GM21423 (cell line): ENCODE results near the gene SMIM44.

Source experiments
- ATAC-seq: cut with Tn5 transposase; IDR thresholded peaks from one replicate; pipeline ENCODE4 v1.9.1; 2021; ENCODE audit warnings: mild to moderate bottlenecking, moderate library complexity; ENCODE audit not compliant: unreplicated experiment

Gene SMIM44

DNA sequence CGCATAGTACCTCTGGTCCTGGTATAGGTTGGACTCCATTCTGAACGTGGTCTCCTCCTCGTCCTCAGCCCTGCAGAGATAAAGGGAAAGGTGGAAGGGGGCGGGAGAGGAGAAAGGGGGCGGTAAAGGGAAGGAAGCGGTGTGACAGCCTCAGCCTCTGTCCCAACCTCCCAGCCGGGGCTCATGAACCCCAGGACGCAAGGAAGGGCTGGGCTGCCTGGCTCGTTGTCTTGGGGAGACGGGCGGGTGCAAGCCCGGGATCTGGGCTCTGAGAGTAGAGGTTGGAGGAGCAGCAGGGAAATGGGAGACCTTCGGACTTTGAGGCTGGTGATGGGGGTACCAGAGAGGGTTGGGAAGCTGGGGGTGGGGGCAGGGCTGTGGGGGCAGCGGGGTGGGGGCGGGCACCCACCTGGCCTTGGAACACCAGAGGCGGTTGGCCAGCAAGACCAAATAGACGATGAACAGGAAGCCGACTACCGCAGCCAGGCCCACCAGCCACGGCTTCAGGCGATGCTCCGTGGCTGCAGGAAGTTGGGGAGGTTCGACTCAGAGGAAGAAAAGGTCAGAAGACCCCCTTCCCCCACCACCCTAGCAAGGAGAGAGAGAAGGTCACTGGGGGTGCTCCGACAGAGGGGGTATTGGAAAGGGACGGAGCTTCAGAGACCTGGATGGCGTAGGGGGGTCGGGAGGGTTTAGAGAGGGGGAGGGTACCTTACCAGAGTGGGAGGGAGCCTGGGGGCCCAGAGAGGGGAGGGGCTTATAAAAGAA, 4.6 kb downstream of the SMIM44 start:
- ATAC-seq, result no peak

- no peak for ATAC-seq
Observed at GRCh38 chr19:3477951-3478350, 5.3 kb downstream of the SMIM44 start.

- ATAC-seq, result no peak
Observed at GRCh38 chr19:3477506-3477905, 5.7 kb downstream of the SMIM44 start.

DNA sequence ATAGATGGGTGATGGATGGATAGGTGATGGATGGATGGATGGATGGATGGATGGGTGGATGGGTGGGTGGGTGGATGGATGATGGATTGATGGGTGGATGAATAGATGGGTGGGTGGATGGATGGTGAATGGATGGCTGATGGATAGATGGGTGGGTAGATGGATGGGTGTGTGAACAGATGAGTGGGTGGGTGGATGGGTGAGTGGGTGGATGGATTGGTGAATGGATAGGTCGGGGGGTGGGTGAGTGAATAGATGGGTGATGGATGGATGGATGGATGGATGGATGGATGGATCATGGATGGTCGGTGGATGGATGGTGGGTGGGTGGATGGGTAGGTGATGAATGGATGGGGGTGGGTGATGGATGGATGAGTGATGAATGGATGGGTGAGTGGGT, 6.4 kb downstream of the SMIM44 start:
- ATAC-seq, result no peak

DNA sequence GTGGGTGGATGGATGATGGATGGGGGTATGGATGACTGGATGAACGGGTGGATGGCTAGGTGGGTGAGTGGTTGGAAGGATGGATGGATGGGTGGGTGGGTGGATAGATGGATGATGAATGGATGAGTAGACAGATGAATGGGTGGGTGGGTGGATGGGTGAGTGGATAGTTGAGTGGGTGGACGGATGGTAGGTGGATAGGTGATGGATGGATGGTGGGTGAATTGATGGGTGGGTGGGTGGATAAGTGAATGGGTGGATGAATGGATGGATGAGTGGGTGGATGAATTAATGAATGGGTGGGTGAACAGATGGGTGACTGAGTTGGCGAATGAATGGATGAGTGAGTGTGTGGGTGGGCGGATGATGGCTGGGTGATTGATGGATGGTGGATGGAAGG, 7.8 kb downstream of the SMIM44 start:
- no peak for ATAC-seq

DNA sequence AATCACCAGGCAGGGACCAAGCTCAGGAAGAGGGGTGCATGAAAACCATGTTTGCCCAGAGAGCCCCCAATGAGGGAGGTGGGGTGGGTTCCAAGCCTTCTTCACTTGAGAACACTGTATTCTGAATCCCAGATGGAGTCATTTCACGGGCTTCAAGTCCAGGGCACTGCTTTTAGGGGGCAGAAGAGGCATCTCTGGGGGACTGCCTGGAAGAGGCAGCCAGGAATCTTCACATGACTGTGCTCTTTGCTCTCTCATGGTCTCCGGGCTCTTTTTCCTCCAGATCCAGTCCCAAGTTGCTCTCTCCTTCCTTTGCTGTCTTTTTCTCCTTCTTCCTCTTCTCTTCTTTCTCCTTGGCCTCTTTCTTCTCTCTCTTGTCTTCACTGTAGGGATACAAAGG, 8.6 kb downstream of the SMIM44 start:
- no peak for ATAC-seq

DNA sequence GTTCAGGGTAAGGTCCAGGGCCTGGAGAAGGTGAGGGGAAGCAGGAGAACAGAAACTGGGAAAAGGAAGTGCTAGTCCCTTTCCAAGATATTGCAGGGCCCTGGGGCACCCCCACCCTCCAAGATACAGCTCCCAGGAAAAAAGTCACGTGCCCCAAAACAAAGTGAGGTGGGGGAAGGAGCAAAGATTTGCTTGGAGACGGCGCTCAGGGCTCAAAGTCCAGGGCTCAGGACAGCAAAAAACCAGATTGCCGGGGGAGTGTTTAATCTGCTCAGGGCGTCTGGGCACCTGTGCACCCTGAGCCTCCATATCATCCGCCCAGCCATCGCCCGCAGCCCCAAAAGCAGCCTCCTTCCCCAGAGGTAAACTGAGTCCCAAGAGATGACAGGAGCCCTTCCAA, 9.2 kb downstream of the SMIM44 start:
- no peak for ATAC-seq

GRCh38 chr19:3471954-3472655, 11.1 kb downstream of the SMIM44 start:
- ATAC-seq, result no peak

DNA sequence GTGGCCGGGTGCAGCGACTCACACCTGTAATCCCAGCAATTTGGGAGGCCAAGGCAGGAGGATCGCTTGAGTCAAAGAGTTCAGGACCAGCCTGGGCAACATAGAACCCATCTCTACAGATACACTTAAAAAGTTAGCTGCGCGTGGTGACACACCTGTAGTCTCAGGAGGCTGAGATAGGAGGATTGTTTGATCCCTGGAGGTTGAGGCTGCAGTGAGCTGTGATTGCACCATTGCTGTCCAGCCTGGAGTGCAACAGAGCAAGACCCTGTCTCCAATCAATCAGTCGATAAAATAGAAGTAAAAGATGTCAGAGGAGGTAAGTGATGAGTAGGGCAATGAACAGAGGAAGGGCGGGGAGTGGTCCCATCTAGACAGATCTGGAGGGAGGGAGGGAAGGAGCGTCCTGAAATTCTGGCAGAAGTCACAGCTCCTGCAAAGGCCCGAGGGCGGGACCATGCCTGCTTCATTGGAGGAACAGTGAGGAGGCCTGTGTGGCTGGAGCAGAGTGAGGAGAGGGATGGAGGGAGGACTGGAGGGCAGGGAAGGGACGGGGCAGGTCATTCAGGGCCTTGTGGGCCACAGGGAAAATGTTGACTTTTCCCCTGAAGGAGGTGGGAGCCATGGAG, 12.6 kb downstream of the SMIM44 start:
- ATAC-seq, result no peak

DNA sequence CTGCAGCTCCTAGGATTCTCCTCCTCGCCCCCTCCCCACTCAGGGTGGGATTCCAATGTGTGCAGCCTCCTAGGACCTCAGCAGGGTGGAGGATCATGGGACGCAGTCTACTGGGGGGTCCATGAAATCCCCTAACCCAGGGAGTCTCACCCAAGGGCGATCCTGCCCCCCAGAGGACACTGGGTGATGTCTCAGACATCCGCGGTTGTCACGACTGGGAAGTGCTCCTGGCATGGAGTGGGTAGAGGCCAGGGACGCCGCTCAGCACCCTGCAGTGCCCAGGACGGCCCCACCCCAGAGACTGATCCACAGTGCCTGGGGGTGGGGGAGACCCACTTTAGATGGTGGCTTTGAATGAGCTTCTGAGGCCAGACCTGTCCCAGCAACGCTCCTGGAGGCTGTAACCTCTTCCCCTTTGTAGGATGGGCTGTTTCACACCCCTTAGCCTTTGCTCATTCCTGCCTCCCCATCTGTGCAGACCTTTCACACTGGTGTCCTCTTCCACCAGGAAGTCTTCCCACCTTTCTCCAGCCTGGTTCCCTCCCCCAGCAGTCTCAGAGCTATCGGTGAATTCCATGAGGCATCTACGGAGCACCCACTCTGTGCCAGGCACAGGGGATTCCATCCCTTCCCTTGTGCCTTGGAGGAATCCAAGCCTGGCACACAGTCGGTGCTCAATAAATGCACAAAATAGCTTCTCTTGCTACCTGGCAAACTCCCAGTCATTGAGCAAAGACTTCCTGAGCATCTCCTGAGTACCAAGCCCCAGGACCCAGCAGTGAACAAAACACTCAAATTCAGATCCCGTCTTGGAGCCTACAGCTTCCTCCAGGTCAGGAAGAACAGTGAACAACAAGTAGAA, 13.4 kb downstream of the SMIM44 start:
- ATAC-seq, result no peak

GRCh38 chr19:3468211-3468610, 15.0 kb downstream of the SMIM44 start:
- no peak for ATAC-seq

DNA sequence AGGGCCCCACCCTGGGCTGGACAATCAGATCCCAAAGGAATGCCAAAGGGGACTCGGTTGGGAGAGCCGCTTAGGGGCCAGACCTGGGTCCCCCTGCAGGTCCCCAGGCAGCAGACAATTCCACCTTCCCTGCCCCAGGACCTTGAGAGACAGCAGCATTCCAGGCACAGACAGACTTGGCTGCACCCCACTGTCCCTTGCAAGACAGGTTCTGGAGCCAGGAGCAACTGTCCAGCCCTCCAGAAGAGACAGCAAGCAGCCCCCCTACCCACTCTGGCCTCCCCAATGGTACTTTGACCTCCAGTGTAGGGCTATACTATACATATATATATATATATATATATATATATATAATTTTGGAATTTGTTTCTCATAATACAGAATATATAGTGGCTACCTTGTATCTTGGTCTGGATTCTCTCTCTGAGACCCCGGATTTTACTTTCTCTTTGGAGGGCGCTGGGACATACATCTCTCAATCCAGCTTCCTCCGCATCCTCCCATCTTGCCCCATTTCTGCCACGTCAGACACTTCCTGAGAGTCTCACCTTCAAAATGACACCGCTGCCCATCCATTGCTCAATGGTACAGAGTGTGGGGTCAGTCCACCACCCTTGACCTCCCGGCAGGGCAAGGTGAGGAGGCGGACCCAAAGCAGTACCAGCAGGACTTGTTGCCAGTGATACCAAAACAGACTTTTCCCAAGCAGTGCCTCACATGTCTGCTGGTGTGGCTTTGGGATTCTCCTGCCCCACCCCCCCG, 15.6 kb downstream of the SMIM44 start:
- ATAC-seq, result no peak

DNA sequence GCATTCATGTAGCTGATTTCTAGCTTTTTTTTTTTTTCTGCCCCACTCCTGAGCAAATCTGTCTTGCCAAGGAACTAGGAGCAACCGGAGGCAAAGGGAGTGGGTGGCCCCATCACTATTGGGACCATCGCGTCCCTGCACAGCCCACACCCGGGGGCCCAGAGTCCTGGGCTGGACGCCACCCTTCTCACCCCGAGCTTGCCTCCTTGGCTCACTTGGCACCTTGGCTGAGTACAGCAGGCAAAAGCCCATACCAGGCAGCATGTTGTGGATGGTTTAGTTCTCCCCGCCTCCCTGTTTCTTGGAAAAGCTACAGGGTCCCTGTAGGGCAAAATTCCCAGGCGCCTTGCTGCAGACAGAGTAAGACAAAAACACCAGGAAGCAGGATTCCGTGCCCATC, 16.6 kb downstream of the SMIM44 start:
- ATAC-seq, result no peak

DNA sequence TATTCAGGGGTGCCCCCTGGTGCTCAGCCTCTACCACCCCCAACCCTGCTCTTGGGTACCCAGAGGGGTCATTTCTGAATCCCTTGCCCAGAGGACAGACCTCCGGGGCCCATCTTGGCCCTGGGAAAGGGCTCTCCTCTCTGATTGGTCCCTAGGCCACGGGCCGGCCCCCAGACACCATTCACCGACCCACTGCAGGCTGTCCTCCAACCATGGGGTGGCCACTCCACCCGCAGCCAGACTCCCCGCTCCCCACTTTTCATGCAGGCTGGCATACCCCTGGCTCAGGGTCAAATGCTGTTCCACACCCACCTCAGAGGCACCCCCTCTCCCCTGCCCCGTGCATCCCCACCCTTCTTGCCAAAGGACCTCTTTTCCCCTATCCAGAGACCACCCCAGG, 17.7 kb downstream of the SMIM44 start:
- no peak for ATAC-seq

DNA sequence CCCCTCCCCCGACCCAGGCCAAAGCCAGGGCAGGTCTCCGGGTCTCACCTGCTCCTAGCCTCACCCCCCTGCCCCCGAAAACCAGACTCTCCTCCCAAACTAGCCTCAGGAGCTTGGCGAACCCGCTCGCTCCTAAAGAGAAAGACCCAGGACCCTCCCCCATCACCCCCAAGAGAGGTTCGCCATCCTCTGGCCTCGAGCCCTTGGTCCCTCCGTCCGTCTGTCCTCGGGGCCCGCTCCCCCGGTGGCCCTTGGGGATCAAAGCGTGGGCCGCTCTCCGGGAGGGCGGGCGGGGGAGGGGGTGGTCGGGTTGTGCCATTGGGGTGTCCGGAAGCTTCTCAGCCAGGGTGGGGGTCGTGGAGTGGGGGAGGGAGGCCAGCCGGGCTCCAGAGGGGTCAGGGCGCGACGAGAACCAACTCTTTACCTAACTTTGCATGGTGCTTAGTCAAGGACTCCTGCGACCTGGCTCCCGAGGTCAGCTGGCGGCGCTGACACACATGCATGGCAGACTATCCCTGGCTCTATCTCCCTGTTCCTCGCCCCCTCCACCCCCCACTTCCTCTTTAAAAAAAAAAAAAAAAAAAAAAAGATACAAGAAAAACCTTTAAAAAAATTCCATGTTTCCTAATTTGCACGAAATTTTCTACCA, 18.5 kb downstream of the SMIM44 start:
- ATAC-seq, result no peak

GRCh38 chr19:3463714-3464586, 19.3 kb downstream of the SMIM44 start:
- no peak for ATAC-seq

DNA sequence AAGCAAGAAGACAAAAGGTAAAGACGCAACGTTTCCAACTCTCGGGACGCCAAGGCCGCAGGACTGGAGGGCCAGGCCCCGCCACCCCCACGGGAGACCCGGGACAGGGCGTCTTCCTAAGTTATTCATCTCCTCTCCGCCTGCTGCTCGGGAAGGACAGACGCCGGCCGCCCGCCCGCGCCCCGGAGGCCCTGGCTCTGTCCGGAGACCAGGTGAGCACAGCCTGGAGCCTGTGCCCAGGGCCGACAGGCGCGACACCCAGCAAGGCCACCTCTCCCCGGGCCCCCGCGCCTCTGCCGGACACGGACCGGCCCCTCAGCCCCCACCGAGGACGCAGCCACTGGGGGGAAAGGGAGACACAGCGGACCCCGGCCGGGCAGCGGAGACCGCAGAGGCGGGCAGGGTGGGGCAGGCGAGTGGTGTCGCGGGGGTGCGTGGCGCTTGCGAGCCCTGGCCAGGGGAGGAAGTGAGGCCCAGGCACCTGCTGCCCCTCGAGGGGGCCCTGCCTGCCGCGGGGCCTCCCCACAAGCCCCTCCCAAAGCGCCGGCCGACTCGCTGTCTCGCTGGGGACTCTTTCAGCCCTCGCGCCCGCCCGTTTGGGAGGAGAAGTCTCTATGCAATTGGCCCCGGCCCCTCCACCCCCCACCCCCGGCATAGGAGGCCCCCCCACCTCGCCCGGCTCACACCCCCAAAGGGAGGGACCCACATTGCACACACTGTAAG, 20.1 kb downstream of the SMIM44 start:
- ATAC-seq, result no peak

- ATAC-seq, result no peak
Observed at GRCh38 chr19:3459965-3460582, 23.2 kb downstream of the SMIM44 start.
